ENCODE measurements around the gene FUCA1.

GRCh38 chr1:23816906-23817305 is 51.2 kb downstream of the FUCA1 start:
- TF ChIP-seq EZH2 (IDR thresholded peaks at IDR 0.05; ENCODE audit: borderline replicate concordance, low read length) (no peak), CTCF (conservative IDR thresholded peaks at IDR 0.05 in 1 of 2, IDR thresholded peaks at IDR 0.05 in 1 of 2; ENCODE audit: extremely low read depth in 1 of 2, insufficient read depth in 1 of 2, low read depth in 1 of 2, low read length in 2 of 2) (no peak)
